ENCODE results near the gene BBOX1. TPM values are rescaled to one million over a fixed set of nuclear protein-coding genes. Genes with fewer than 3 reads are reported as not detected.
"Not testable (repeated sequence)": the region's sequence is repeated elsewhere in the genome, so short reads cannot be mapped to it uniquely, and the experiment has no call there.

BBOX1 gene
- total RNA-seq, 4 donors from 2014 or later = not detected

GRCh38 chr11:27089746-27090145 is 49.1 kb downstream of the BBOX1 start:
- DNase-seq (ENCODE audit: low spot score) (no peak), ATAC-seq (ENCODE audit: low FRiP score) (no peak)
- TF ChIP-seq, protein P1, sequence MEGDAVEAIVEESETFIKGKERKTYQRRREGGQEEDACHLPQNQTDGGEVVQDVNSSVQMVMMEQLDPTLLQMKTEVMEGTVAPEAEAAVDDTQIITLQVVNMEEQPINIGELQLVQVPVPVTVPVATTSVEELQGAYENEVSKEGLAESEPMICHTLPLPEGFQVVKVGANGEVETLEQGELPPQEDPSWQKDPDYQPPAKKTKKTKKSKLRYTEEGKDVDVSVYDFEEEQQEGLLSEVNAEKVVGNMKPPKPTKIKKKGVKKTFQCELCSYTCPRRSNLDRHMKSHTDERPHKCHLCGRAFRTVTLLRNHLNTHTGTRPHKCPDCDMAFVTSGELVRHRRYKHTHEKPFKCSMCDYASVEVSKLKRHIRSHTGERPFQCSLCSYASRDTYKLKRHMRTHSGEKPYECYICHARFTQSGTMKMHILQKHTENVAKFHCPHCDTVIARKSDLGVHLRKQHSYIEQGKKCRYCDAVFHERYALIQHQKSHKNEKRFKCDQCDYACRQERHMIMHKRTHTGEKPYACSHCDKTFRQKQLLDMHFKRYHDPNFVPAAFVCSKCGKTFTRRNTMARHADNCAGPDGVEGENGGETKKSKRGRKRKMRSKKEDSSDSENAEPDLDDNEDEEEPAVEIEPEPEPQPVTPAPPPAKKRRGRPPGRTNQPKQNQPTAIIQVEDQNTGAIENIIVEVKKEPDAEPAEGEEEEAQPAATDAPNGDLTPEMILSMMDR (IDR thresholded peaks at IDR 0.05) = no peak

- DNase-seq (ENCODE audit: low spot score); ATAC-seq (ENCODE audit: low FRiP score): not testable (repeated sequence)
Measured at GRCh38 chr11:27090357-27090948, 49.8 kb downstream of the BBOX1 start.

DNA sequence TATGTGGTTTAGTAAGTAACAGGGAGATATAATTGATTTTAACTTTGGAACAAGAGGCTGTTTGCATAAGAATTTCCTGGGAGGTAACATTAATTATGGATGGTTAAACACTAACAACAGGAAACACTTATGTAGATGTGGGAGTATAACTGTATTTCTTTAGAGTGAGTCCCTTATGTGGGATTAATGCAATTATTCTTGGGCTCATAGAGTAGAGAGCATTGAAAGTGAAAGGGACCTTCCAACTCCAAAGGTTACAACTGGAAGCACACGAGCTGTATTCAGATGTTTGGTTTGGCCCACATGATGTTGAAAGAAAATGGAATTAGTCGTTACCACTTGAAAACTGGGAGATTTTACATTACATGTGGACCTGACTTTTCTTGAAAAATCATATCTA is 53.5 kb downstream of the BBOX1 start:
- ATAC-seq (ENCODE audit: low FRiP score) = no peak
- TF ChIP-seq, protein P1 (IDR thresholded peaks at IDR 0.05) = no peak
- no peak for DNase-seq (ENCODE audit: low spot score)

DNA sequence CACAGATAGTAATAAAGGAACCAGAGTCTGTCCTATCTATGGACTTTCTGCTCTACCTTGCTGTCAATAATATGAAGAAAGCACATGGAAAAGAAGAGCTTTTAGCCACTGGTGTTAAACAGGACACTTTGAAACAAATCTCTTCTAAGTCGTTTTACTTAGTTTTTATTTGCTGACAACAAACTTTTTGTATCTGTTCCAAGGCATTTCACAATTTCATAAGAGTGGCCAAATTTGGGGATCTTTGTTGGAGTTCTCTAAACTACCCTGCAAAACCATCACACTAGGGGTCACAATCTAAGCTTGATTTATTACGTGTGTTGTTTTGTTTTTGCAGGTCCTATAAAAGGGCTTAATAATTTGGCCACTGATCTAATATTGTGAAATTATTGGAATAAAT is 54.4 kb downstream of the BBOX1 start:
- ATAC-seq (ENCODE audit: low FRiP score) = no peak
- TF ChIP-seq, protein P1 (IDR thresholded peaks at IDR 0.05) = no peak
- no peak for DNase-seq (ENCODE audit: low spot score)

- DNase-seq (ENCODE audit: low spot score) (no peak), ATAC-seq (ENCODE audit: low FRiP score) (no peak)
- TF ChIP-seq, protein P1 (IDR thresholded peaks at IDR 0.05) = no peak
Measured at GRCh38 chr11:27095887-27096286, 55.3 kb downstream of the BBOX1 start.

- TF ChIP-seq, protein P1 (IDR thresholded peaks at IDR 0.05) = no peak
- ATAC-seq (ENCODE audit: low FRiP score) (no peak), DNase-seq (ENCODE audit: low spot score) (no peak)
Measured at GRCh38 chr11:27097551-27097950, 56.9 kb downstream of the BBOX1 start.

GRCh38 chr11:27100534-27100933 is 59.9 kb downstream of the BBOX1 start:
- no peak for DNase-seq (ENCODE audit: low spot score)

More at GRCh38 chr11:27100534-27100933, 59.9 kb downstream of the BBOX1 start:
- no peak for ATAC-seq (ENCODE audit: low FRiP score)
- TF ChIP-seq, protein P1 (IDR thresholded peaks at IDR 0.05) = no peak
